ENCODE measurements around the gene FAM222A.

The FAM222A gene

DNA sequence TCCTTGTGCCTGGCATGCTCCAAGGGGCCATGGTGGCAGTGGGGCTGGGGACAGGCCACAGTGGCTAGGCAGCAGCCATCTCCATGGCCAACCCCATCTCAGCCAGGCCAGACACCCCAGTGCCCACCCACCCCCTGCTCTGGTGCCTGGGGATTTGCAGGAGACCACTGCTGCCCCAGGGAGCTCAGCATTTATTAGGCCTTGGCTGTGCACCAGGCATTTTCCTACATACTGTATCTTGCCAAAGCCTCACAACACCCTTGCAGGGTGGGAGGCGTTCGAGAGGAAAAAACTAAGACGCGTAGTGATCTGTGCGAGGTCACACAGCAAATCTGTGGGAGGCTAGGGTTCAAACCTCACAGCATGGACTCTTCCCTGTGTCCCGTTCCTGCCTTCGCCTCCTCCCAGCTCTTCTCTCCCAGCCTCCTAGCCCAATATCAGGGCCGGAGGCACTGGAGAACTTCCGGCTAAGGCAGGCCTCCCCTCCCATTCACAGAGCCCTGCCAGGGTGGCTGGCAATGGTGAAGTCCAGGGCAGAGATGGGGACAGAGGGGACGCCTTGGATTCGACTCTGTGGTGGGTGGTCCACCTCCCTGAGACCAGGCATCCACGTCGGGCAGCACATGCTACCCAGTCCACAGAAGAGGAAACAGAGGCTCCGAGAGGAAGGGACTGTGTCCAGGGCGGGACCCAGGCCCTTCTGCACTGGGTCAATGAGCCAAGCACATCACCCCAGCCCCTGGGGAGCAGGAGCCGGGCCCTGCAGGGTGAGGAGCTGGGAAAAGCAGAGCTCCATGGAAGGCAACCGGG is 57.4 kb downstream of the FAM222A start:
- Histone ChIP-seq H3K27me3 (ENCODE audit: insufficient read depth, low read depth, severe bottlenecking) (no peaks in the 10 kb centered on the region), H3K9me3 (ENCODE audit: severe bottlenecking) (no peaks in the 10 kb centered on the region), H3K4me3 (ENCODE audit: low read depth, low read length) (no peak overlapping the region), H3K27ac (no peak overlapping the region), H3K36me3 (peaks cover 49% of the 10 kb centered on the region)
- peak; percentile 4 for DNase-seq
- TF ChIP-seq, protein P1, sequence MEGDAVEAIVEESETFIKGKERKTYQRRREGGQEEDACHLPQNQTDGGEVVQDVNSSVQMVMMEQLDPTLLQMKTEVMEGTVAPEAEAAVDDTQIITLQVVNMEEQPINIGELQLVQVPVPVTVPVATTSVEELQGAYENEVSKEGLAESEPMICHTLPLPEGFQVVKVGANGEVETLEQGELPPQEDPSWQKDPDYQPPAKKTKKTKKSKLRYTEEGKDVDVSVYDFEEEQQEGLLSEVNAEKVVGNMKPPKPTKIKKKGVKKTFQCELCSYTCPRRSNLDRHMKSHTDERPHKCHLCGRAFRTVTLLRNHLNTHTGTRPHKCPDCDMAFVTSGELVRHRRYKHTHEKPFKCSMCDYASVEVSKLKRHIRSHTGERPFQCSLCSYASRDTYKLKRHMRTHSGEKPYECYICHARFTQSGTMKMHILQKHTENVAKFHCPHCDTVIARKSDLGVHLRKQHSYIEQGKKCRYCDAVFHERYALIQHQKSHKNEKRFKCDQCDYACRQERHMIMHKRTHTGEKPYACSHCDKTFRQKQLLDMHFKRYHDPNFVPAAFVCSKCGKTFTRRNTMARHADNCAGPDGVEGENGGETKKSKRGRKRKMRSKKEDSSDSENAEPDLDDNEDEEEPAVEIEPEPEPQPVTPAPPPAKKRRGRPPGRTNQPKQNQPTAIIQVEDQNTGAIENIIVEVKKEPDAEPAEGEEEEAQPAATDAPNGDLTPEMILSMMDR (IDR thresholded peaks at IDR 0.05; ENCODE audit: low read depth, low read length), result no peak

DNA sequence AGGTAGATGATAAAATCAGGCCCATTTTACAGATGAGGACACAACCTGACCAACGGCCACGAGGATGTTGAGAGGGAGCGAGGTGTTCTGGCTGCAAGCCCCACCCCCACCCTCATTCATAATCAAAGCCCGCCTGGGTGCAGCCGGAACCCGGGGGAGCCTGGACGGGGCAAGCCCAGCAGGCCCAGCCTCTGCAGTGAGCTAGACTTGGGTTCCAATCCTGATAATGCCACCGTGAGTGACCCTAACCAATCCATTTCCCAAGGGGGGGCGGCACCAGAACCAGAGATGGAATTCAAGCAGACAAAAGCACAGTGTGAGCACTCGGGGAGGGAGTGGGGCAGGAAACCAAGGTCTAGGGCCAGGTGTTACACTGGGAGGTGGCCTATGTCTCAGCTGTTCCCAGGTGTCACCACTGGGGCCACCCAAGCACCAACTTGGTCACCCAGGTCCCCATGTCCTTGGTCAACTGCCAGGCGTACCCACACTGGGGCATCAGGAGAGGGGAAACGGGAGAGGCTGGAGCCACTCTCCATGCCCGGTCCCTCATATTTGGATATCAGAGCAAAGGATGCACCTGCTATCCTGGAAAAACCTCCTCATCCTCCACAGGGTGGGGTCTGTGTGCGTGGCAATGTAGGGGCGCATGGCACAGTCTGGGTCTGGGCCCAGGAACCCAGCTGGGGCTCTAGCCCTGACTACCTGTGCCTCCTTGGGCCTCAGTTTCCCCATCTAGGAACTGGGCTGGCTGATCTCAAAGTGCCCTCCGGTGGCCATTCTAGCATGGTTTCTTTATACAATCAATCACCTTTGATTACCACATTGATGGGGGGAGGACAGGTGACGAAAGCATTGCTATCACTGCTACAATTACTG is 58.4 kb downstream of the FAM222A start:
- H3K4me3 ChIP-seq (ENCODE audit: low read depth, low read length), result no peak overlapping the region
- TF ChIP-seq, protein P1 (IDR thresholded peaks at IDR 0.05; ENCODE audit: low read depth, low read length), result 0 out of 2 replicates have a peak, but pooled peaks have one; percentile 4
- no peak overlapping the region for H3K27ac ChIP-seq
- H3K27me3 ChIP-seq (ENCODE audit: insufficient read depth, low read depth, severe bottlenecking), result no peaks in the 10 kb centered on the region
- peaks cover 44% of the 10 kb centered on the region for H3K36me3 ChIP-seq
- H3K9me3 ChIP-seq (ENCODE audit: severe bottlenecking), result no peaks in the 10 kb centered on the region
- DNase-seq, result peak; percentile 10

GRCh38 chr12:109772622-109773321 is 59.1 kb downstream of the FAM222A start:
- H3K4me3 ChIP-seq (ENCODE audit: low read depth, low read length), result no peak overlapping the region
- peak; percentile 18 for DNase-seq
- H3K9me3 ChIP-seq (ENCODE audit: severe bottlenecking), result no peaks in the 10 kb centered on the region
- no peak overlapping the region; the same call in 1 of the 2 replicates for H3K27ac ChIP-seq
- TF ChIP-seq, protein P1 (IDR thresholded peaks at IDR 0.05; ENCODE audit: low read depth, low read length), result no peak
- H3K36me3 ChIP-seq, result peaks cover 38% of the 10 kb centered on the region
- H3K27me3 ChIP-seq (ENCODE audit: insufficient read depth, low read depth, severe bottlenecking), result no peaks in the 10 kb centered on the region

- Histone ChIP-seq H3K27ac (no peak overlapping the region), H3K27me3 (ENCODE audit: insufficient read depth, low read depth, severe bottlenecking) (no peaks in the 10 kb centered on the region), H3K9me3 (ENCODE audit: severe bottlenecking) (no peaks in the 10 kb centered on the region), H3K4me3 (ENCODE audit: low read depth, low read length) (no peak overlapping the region), H3K36me3 (peaks cover 32% of the 10 kb centered on the region)
- DNase-seq, result no peak
- TF ChIP-seq, protein P1 (IDR thresholded peaks at IDR 0.05; ENCODE audit: low read depth, low read length), result no peak
Observed at GRCh38 chr12:109773384-109774011, 59.9 kb downstream of the FAM222A start.

GRCh38 chr12:109775172-109775881 is 61.7 kb downstream of the FAM222A start:
- H3K4me3 ChIP-seq (ENCODE audit: low read depth, low read length), result no peak overlapping the region
- H3K27me3 ChIP-seq (ENCODE audit: insufficient read depth, low read depth, severe bottlenecking), result no peaks in the 10 kb centered on the region
- H3K36me3 ChIP-seq, result peaks cover 16% of the 10 kb centered on the region
- H3K27ac ChIP-seq, result no peak overlapping the region
- TF ChIP-seq, protein P1 (IDR thresholded peaks at IDR 0.05; ENCODE audit: low read depth, low read length), result peak; percentile 87
- peak; percentile 80 for DNase-seq
- H3K9me3 ChIP-seq (ENCODE audit: severe bottlenecking), result peaks cover 3% of the 10 kb centered on the region
